Type B pancreatic cell (in vitro differentiated cells): ENCODE data around the gene AOPEP. TPM values are rescaled to one million over a fixed set of nuclear protein-coding genes. Genes with fewer than 3 reads are reported as not detected.

ENCODE experiments used
- DNase-seq: peaks from one replicate; pipeline ENCODE4 v3.0.0; 2021; ENCODE audit warnings: mixed read lengths; ENCODE audit not compliant: unreplicated experiment; ENCODE audit errors: extremely low spot score
- H3K27ac Mint-ChIP-seq: 2 replicates; pipeline ENCODE4 v1.8.0; 2021; ENCODE audit warnings: mild to moderate bottlenecking, mixed read lengths
- H3K27me3 Mint-ChIP-seq: 2 replicates; pipeline ENCODE4 v1.8.0; 2021; ENCODE audit warnings: mixed read lengths
- H3K36me3 Mint-ChIP-seq: 2 replicates; pipeline ENCODE4 v1.8.0; 2021; ENCODE audit warnings: mixed read lengths
- H3K4me1 Mint-ChIP-seq: one replicate; pipeline ENCODE4 v1.8.0; 2021; ENCODE audit warnings: mixed read lengths; ENCODE audit not compliant: unreplicated experiment
- H3K4me3 Mint-ChIP-seq: 2 replicates; pipeline ENCODE4 v1.8.0; 2021; ENCODE audit warnings: mild to moderate bottlenecking, mixed read lengths
- H3K9me3 Mint-ChIP-seq: 2 replicates; pipeline ENCODE4 v1.8.0; 2021; ENCODE audit warnings: mixed read lengths
- CTCF ChIP-seq: fragments of 200-600 bp; sonication (generic); conservative IDR thresholded peaks from 2 replicates; pipeline ENCODE4 v1.5.0; 2021; ENCODE audit warnings: antibody characterized with exemption, mild to moderate bottlenecking
- total RNA-seq: library from RNA; stranded (reverse); gene quantifications from 2 replicates; pipeline ENCODE4 v1.2.1, GENCODE V29; 2021; ENCODE audit warnings: low replicate concordance

AOPEP gene
- total RNA-seq, 1 donor from 2014 or later: 89.3 TPM

GRCh38 chr9:94967482-94967881 is 241.0 kb downstream of the AOPEP start:
- no peak overlapping the region for H3K4me3 Mint-ChIP-seq
- peaks cover 29% of the 10 kb centered on the region for H3K36me3 Mint-ChIP-seq
- TF ChIP-seq CTCF: no peak
- peaks cover 30% of the 10 kb centered on the region for H3K4me1 Mint-ChIP-seq
- DNase-seq: no peak
- no peaks in the 10 kb centered on the region for H3K9me3 Mint-ChIP-seq
- H3K27ac Mint-ChIP-seq: no peak overlapping the region
- H3K27me3 Mint-ChIP-seq: no peaks in the 10 kb centered on the region

- H3K36me3 Mint-ChIP-seq: peaks cover 14% of the 10 kb centered on the region
- no peak for TF ChIP-seq CTCF
- peak overlapping the region; percentile 42 for H3K4me3 Mint-ChIP-seq
- H3K9me3 Mint-ChIP-seq: no peaks in the 10 kb centered on the region
- DNase-seq: no peak
- no peaks in the 10 kb centered on the region for H3K27me3 Mint-ChIP-seq
- H3K4me1 Mint-ChIP-seq: peaks cover 61% of the 10 kb centered on the region
- H3K27ac Mint-ChIP-seq: peak overlapping the region; percentile 80
Measured at GRCh38 chr9:94971378-94972131, 245.1 kb downstream of the AOPEP start.

- DNase-seq: no peak
- TF ChIP-seq CTCF: no peak
- H3K4me3 Mint-ChIP-seq: no peak overlapping the region
- H3K36me3 Mint-ChIP-seq: peaks cover 12% of the 10 kb centered on the region
- no peaks in the 10 kb centered on the region for H3K9me3 Mint-ChIP-seq
- no peak overlapping the region for H3K27ac Mint-ChIP-seq
- H3K27me3 Mint-ChIP-seq: no peaks in the 10 kb centered on the region
- H3K4me1 Mint-ChIP-seq: peaks cover 77% of the 10 kb centered on the region
Measured at GRCh38 chr9:94973451-94973941, 247.0 kb downstream of the AOPEP start.

- no peak overlapping the region for H3K27ac Mint-ChIP-seq
- DNase-seq: no peak
- H3K36me3 Mint-ChIP-seq: peaks cover 16% of the 10 kb centered on the region
- H3K4me1 Mint-ChIP-seq: peaks cover 74% of the 10 kb centered on the region
- H3K27me3 Mint-ChIP-seq: no peaks in the 10 kb centered on the region
- H3K9me3 Mint-ChIP-seq: no peaks in the 10 kb centered on the region
- TF ChIP-seq CTCF: no peak
- no peak overlapping the region for H3K4me3 Mint-ChIP-seq
Measured at GRCh38 chr9:94974154-94974879, 247.8 kb downstream of the AOPEP start.

GRCh38 chr9:94975480-94975879 is 249.0 kb downstream of the AOPEP start:
- Mint-ChIP-seq H3K36me3 (peaks cover 10% of the 10 kb centered on the region), H3K27ac (peak overlapping the region; percentile 61), H3K27me3 (no peaks in the 10 kb centered on the region), H3K9me3 (no peaks in the 10 kb centered on the region), H3K4me3 (no peak overlapping the region), H3K4me1 (peaks cover 73% of the 10 kb centered on the region)
- TF ChIP-seq CTCF: no peak
- no peak for DNase-seq
